LoVo (cell line): ENCODE measurements around the gene DEDD.

Source experiments
- DNase-seq: peaks from one replicate; pipeline ENCODE4 v3.0.0-alpha.2; 2016; ENCODE audit warnings: low spot score

DEDD gene

GRCh38 chr1:161072751-161073449, 59.6 kb downstream of the DEDD start:
- DNase-seq, result no peak

GRCh38 chr1:161071886-161072371, 60.5 kb downstream of the DEDD start:
- peak; percentile 25 for DNase-seq
